Thoracic aorta (tissue), 2 donors: ENCODE measurements around the gene HIRIP3. TPM values are rescaled to one million over a fixed set of nuclear protein-coding genes. Genes with fewer than 3 reads are reported as not detected.

ENCODE experiments used
- ATAC-seq: fragments of 150-250 bp; one replicate; pipeline ENCODE4 v1.8.0; 2017; ENCODE audit warnings: low read depth; ENCODE audit not compliant: insufficient number of reproducible peaks, low FRiP score
- DNase-seq: peaks from one replicate; pipeline ENCODE4 v3.0.0-alpha.2; 2020; ENCODE audit warnings: low spot score
- H3K27ac ChIP-seq, 2 donors: fragments of 200-600 bp; sonication (generic); 1 replicate in 1 of 2; 2 replicates in 1 of 2; pipeline ENCODE4 v1.5.1; 2016; ENCODE audit warnings: mild to moderate bottlenecking in 2 of 2, moderate library complexity in 2 of 2
- H3K27me3 ChIP-seq: fragments of 200-600 bp; sonication (generic); replicated peaks from 2 replicates; pipeline ENCODE4 v1.6.0; 2016; ENCODE audit warnings: mild to moderate bottlenecking; ENCODE audit not compliant: insufficient read depth
- H3K36me3 ChIP-seq: fragments of 200-600 bp; sonication (generic); one replicate; pipeline ENCODE4 v1.5.1; 2016
- H3K4me1 ChIP-seq, 2 donors: fragments of 200-600 bp; sonication (generic); 1 replicate in 1 of 2; 2 replicates in 1 of 2; pipeline versions ENCODE4 v1.5.1 to v1.6.0; 2016; ENCODE audit warnings: low read depth in 2 of 2, mild to moderate bottlenecking in 1 of 2; ENCODE audit not compliant: control insufficient read depth in 1 of 2
- H3K4me3 ChIP-seq: fragments of 200-600 bp; sonication (generic); 2 replicates; pipeline ENCODE4 v1.5.1; 2016; ENCODE audit warnings: mild to moderate bottlenecking
- H3K9me3 ChIP-seq: fragments of 200-600 bp; sonication (generic); 2 replicates; pipeline ENCODE4 v1.5.1; 2016
- total RNA-seq, 2 donors: library from RNA; depleted of rRNA; stranded (reverse); fragments of >200 nt; gene quantifications; one replicate each; pipeline versions ENCODE4 v1.1.0 to v1.2.3, GENCODE V29; 2016
- TF ChIP-seq, protein P1 (sequence below): fragments of 200-600 bp; sonication (generic); IDR thresholded peaks from one replicate; pipeline ENCODE4 v1.5.1; 2019; ENCODE audit warnings: antibody characterized with exemption

Gene HIRIP3
- total RNA-seq, 2 donors from 2014 or later = 6.1 to 17.7 TPM

GRCh38 chr16:30009990-30010843 is 14.8 kb upstream of the HIRIP3 start:
- peaks cover 11 to 25% of the 10 kb centered on the region in 2 donors for H3K4me1 ChIP-seq
- peak overlapping the region; percentile 62 for H3K4me3 ChIP-seq
- peaks cover 15% of the 10 kb centered on the region for H3K27me3 ChIP-seq

DNA sequence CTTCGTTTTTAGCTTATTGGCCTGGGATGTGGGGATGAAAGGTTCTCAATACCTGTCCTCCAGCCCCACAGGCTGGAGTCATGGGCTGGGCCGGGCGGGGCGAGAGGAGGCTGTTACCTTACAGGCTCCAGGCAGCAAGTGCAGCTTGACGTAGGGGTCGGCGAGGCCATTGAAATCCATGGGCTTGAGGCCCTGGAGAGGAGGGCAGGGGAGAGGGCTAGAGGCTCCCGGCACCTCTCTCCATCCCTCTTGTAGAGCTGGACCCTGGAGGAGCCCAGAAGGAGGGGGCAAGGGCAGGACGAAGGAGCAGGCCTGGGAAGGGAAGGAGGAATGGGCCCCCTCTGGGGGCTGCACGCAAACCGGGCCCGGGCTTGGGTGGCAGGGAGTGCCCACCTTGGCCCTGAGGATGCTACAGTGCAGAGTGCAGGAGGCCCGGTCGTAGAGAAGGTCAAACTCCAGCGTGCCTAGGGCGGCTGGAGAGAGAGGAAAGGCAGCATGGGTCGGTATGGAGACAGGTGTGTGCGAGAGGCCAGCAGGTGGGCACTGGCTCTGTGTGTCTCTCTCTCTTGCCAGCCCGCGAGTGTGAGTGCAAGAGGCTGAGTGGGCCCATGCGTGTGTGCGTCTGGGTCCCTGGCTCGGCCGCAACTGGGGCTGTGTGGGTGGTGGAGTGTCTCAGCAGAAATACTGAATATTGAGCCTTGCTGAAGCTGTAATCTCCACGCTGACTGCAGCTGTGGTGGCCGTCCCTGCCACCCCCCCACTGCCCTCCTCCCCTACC is 13.9 kb upstream of the HIRIP3 start:
- H3K9me3 ChIP-seq = no peaks in the 10 kb centered on the region
- no peak overlapping the region for H3K4me3 ChIP-seq
- peaks cover 11 to 25% of the 10 kb centered on the region in 2 donors for H3K4me1 ChIP-seq
- DNase-seq (no peak), ATAC-seq (no peak)
- no peak overlapping the region for H3K27ac ChIP-seq
- peaks cover 15% of the 10 kb centered on the region for H3K27me3 ChIP-seq
- H3K36me3 ChIP-seq = no peaks in the 10 kb centered on the region
- TF ChIP-seq, protein P1, sequence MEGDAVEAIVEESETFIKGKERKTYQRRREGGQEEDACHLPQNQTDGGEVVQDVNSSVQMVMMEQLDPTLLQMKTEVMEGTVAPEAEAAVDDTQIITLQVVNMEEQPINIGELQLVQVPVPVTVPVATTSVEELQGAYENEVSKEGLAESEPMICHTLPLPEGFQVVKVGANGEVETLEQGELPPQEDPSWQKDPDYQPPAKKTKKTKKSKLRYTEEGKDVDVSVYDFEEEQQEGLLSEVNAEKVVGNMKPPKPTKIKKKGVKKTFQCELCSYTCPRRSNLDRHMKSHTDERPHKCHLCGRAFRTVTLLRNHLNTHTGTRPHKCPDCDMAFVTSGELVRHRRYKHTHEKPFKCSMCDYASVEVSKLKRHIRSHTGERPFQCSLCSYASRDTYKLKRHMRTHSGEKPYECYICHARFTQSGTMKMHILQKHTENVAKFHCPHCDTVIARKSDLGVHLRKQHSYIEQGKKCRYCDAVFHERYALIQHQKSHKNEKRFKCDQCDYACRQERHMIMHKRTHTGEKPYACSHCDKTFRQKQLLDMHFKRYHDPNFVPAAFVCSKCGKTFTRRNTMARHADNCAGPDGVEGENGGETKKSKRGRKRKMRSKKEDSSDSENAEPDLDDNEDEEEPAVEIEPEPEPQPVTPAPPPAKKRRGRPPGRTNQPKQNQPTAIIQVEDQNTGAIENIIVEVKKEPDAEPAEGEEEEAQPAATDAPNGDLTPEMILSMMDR = no peak

More at GRCh38 chr16:30009990-30010843, 14.8 kb upstream of the HIRIP3 start:
- no peak for ATAC-seq
- Histone ChIP-seq H3K27ac (no peak overlapping the region), H3K9me3 (no peaks in the 10 kb centered on the region), H3K36me3 (no peaks in the 10 kb centered on the region)
- TF ChIP-seq, protein P1 = no peak
- no peak for DNase-seq

DNA sequence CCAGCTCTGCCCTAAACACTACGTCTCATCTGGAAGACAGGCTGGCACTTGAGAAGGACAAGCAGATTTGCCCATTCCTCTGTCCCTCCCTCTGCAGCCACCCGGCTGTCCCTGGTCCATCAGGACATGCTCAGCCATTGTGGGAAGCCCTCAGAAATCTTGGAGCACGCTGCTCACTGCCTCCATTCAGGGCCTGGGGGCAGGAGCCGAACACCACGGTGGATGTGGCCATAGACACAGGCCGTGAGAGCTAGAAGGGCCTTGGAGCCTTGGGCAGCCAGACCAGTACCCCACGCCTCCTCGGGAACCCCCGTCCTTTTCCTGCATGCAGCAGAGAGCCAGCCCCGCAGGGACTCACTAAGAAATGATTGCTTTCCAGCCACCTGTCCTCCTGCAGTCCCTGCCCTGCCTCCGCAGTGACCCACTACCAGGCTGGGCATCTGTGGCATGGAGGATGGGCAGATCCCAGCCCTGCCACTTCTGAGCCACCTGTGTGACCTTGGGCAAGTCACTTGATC is 12.0 kb upstream of the HIRIP3 start:
- Histone ChIP-seq H3K27me3 (peaks cover 15% of the 10 kb centered on the region), H3K4me1 (peaks cover 11 to 25% of the 10 kb centered on the region in 2 donors), H3K4me3 (no peak overlapping the region), H3K9me3 (no peaks in the 10 kb centered on the region), H3K36me3 (no peaks in the 10 kb centered on the region), H3K27ac (no peak overlapping the region)
- no peak for ATAC-seq
- TF ChIP-seq, protein P1 = no peak
- DNase-seq = no peak

GRCh38 chr16:30006659-30007377 is 11.4 kb upstream of the HIRIP3 start:
- Histone ChIP-seq H3K9me3 (no peaks in the 10 kb centered on the region), H3K4me3 (no peak overlapping the region), H3K36me3 (peaks cover under 1% of the 10 kb centered on the region), H3K4me1 (peaks cover 11 to 20% of the 10 kb centered on the region in 2 donors), H3K27ac (no peak overlapping the region), H3K27me3 (peaks cover 14% of the 10 kb centered on the region)
- no peak for ATAC-seq
- no peak for DNase-seq
- TF ChIP-seq, protein P1 = no peak
